Endodermal cell (in vitro differentiated cells): ENCODE results near the gene CDC27. TPM values are rescaled to one million over a fixed set of nuclear protein-coding genes. Genes with fewer than 3 reads are reported as not detected.

Experiments used
- DNase-seq: peaks from one replicate; pipeline ENCODE4 v3.0.0-alpha.2; 2017
- H3K27ac ChIP-seq: 2 replicates; pipeline ENCODE4 v1.5.1; 2013; ENCODE audit warnings: mild to moderate bottlenecking, low read depth, low read length, moderate library complexity
- H3K27me3 ChIP-seq: 2 replicates; pipeline ENCODE4 v1.6.1; 2013; ENCODE audit warnings: mild to moderate bottlenecking, low read length, moderate library complexity; ENCODE audit not compliant: insufficient read depth, control insufficient read depth, poor library complexity, severe bottlenecking
- H3K36me3 ChIP-seq: 2 replicates; pipeline ENCODE4 v1.7.0; 2013; ENCODE audit warnings: mild to moderate bottlenecking, low read length, moderate library complexity; ENCODE audit not compliant: control insufficient read depth, insufficient read depth
- H3K4me1 ChIP-seq: one replicate; pipeline ENCODE4 v1.7.0; 2013; ENCODE audit warnings: low read length; ENCODE audit not compliant: control insufficient read depth, insufficient read depth
- H3K4me3 ChIP-seq: 2 replicates; pipeline ENCODE4 v1.5.1; 2013; ENCODE audit warnings: mild to moderate bottlenecking, low read length, moderate library complexity
- H3K9ac ChIP-seq: 2 replicates; pipeline ENCODE4 v1.6.1; 2013; ENCODE audit warnings: mild to moderate bottlenecking, low read length, moderate library complexity; ENCODE audit not compliant: poor library complexity, severe bottlenecking; ENCODE audit errors: extremely low read depth
- H3K9me3 ChIP-seq: 2 replicates; pipeline ENCODE4 v1.6.1; 2013; ENCODE audit warnings: mild to moderate bottlenecking, low read length, moderate library complexity; ENCODE audit not compliant: control insufficient read depth
- H3K27ac Mint-ChIP-seq: 2 replicates; pipeline ENCODE4 v1.8.0; 2020; ENCODE audit warnings: mixed read lengths
- H3K27me3 Mint-ChIP-seq: 2 replicates; pipeline ENCODE4 v1.8.0; 2021; ENCODE audit warnings: mild to moderate bottlenecking, mixed read lengths; ENCODE audit not compliant: insufficient read depth
- H3K36me3 Mint-ChIP-seq: 2 replicates; pipeline ENCODE4 v1.8.0; 2020; ENCODE audit warnings: low read depth, mixed read lengths
- H3K4me1 Mint-ChIP-seq: 2 replicates; pipeline ENCODE4 v1.8.0; 2020; ENCODE audit warnings: mixed read lengths
- H3K4me3 Mint-ChIP-seq: 2 replicates; pipeline ENCODE4 v1.8.0; 2020; ENCODE audit warnings: mild to moderate bottlenecking, moderate library complexity, mixed read lengths
- H3K9me3 Mint-ChIP-seq: 2 replicates; pipeline ENCODE4 v1.8.0; 2020; ENCODE audit warnings: mild to moderate bottlenecking, mixed read lengths
- WGBS, 2 experiments: methylation state at CpG; one replicate each; pipeline versions ENCODE4 v1.1.5 to v1.1.7; 2013; ENCODE audit warnings: missing lambda C conversion rate in 2 of 2, mixed read lengths in 1 of 2; ENCODE audit not compliant: insufficient coverage in 1 of 2, insufficient read length in 1 of 2; 5-methylcytosine and 5-hydroxymethylcytosine counted together
- total RNA-seq, 2 donors: library from RNA; stranded (reverse); fragmentation: NEBNext Ultra II Directional in 1 of 2; extraction: Animal tissue kit (Norgen Biotek cat#: 25700) in 1 of 2; gene quantifications; 2 replicates in 1 of 2; 3 replicates in 1 of 2; pipeline ENCODE4 v1.2.1, GENCODE V29; 2021
- TF ChIP-seq, protein P1 (sequence below): fragments of 200-600 bp; sonication (generic); conservative IDR thresholded peaks from 2 replicates; pipeline ENCODE4 v1.5.0; 2021; ENCODE audit warnings: antibody characterized with exemption, mild to moderate bottlenecking

Gene CDC27
- total RNA-seq, 2 donors from 2014 or later: 72.1 to 108 TPM

DNA sequence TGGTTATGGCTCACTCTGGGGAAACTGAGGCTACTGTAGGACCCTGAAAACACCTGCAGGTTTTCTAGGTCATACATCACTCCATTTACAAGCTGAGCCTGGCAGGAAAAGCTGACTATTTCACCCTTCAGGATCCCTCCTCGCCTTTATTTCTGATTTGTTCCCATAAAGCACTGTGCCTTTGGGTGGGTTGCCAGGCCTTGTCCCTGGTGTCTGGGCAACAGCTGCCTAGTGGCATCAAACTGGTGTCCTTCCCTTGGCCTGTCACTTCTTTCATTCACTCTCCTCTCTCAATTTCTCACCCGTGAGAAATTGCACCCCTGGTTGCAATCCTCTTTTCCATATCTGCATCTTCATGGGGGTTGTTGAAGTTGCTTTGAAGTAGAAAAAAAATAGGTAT is 21.7 kb upstream of the CDC27 start:
- Mint-ChIP-seq H3K27me3 (peaks cover 2% of the 10 kb centered on the region), H3K27ac (no peak overlapping the region), H3K4me3 (no peak overlapping the region), H3K36me3 (no peaks in the 10 kb centered on the region), H3K9me3 (no peaks in the 10 kb centered on the region), H3K4me1 (peaks cover 24% of the 10 kb centered on the region)
- H3K27me3 ChIP-seq: no peaks in the 10 kb centered on the region
- peaks cover 9% of the 10 kb centered on the region for H3K36me3 ChIP-seq
- no peak overlapping the region for H3K27ac ChIP-seq
- 80 to 100% methylated on average over 1 of the region's 2 CpGs for WGBS, 2 experiments
- TF ChIP-seq, protein P1, sequence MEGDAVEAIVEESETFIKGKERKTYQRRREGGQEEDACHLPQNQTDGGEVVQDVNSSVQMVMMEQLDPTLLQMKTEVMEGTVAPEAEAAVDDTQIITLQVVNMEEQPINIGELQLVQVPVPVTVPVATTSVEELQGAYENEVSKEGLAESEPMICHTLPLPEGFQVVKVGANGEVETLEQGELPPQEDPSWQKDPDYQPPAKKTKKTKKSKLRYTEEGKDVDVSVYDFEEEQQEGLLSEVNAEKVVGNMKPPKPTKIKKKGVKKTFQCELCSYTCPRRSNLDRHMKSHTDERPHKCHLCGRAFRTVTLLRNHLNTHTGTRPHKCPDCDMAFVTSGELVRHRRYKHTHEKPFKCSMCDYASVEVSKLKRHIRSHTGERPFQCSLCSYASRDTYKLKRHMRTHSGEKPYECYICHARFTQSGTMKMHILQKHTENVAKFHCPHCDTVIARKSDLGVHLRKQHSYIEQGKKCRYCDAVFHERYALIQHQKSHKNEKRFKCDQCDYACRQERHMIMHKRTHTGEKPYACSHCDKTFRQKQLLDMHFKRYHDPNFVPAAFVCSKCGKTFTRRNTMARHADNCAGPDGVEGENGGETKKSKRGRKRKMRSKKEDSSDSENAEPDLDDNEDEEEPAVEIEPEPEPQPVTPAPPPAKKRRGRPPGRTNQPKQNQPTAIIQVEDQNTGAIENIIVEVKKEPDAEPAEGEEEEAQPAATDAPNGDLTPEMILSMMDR: no peak
- no peak overlapping the region for H3K9ac ChIP-seq
- H3K9me3 ChIP-seq: no peaks in the 10 kb centered on the region
- no peak for DNase-seq
- H3K4me3 ChIP-seq: peak overlapping the region; percentile 79
- H3K4me1 ChIP-seq: peaks cover 4% of the 10 kb centered on the region

DNA sequence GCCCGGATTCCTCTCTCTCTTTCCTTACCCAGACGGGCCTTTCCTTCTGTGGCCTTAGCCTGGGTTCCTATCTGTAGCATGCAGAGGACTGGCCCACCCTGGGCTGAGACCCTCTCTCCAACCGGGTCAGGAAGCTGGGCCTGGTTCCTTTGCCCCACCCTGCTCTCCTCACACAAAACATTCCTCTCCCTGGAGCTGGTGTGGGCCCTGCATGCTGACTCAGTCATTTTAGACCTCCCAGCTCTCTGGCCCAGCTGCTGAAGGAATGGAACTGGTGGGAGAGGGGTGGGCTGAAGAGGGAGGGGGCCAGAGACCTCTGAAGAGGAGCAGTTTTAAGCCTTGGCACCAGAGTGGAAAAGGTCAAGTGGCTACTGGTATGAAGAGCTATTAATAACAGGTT is 21.0 kb upstream of the CDC27 start:
- Mint-ChIP-seq H3K36me3 (no peaks in the 10 kb centered on the region), H3K4me3 (peak overlapping the region; percentile 28), H3K4me1 (peaks cover 31% of the 10 kb centered on the region), H3K27ac (no peak overlapping the region), H3K9me3 (no peaks in the 10 kb centered on the region), H3K27me3 (peaks cover 4% of the 10 kb centered on the region)
- peak; percentile 52 for DNase-seq
- TF ChIP-seq, protein P1: no peak
- Histone ChIP-seq H3K4me1 (peaks cover 7% of the 10 kb centered on the region), H3K4me3 (peak overlapping the region; percentile 79), H3K27ac (no peak overlapping the region), H3K9me3 (no peaks in the 10 kb centered on the region), H3K27me3 (no peaks in the 10 kb centered on the region), H3K9ac (peak overlapping the region; percentile 2), H3K36me3 (peaks cover 9% of the 10 kb centered on the region)
- WGBS, 2 experiments: 80 to 83% methylated on average over 1 to 3 of the region's 3 CpGs

DNA sequence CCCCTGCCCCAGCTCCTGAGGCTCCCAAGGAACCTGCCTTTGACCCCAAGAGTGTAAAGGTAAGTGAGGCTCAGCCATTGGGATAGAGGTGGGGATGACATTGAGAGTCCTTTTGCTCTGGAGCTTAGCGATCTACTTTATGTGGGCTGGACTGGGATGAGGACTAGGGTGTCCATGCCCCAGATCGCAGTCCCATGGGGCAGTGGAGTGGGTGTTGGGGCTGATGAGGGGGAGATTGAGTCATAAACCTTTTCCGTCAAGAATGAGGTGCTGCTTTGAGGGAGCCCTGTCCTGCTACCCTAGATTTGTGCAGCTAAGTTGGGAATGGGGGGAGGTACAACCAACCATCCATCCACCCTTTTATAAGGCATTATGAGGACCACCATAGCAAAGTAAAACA is 20.4 kb upstream of the CDC27 start:
- DNase-seq: no peak
- Mint-ChIP-seq H3K36me3 (no peaks in the 10 kb centered on the region), H3K27me3 (peaks cover 7% of the 10 kb centered on the region), H3K4me3 (peak overlapping the region; percentile 28), H3K27ac (no peak overlapping the region), H3K4me1 (peaks cover 36% of the 10 kb centered on the region), H3K9me3 (no peaks in the 10 kb centered on the region)
- 80 to 93% methylated on average over 1 to 3 of the region's 3 CpGs for WGBS, 2 experiments
- Histone ChIP-seq H3K27ac (no peak overlapping the region), H3K9ac (peak overlapping the region; percentile 2), H3K36me3 (peaks cover 9% of the 10 kb centered on the region), H3K9me3 (no peaks in the 10 kb centered on the region), H3K4me1 (peaks cover 7% of the 10 kb centered on the region), H3K4me3 (peak overlapping the region; percentile 79), H3K27me3 (no peaks in the 10 kb centered on the region)
- TF ChIP-seq, protein P1: no peak
